Activated T-helper 1 cell treated with anti-CD3 and anti-CD28 coated beads, Interleukin-12 subunit alpha, Interleukin-12 subunit beta, Interleukin-2, Interleukin-4 antibody, amounts not matched to agents 30 ng/mL and 10 ng/mL and 1 ng/mL, durations not matched to agents 14 hours and 24 hours and 36 hours (primary cell): Measurements from ENCODE around the gene PADI2. TPM values are rescaled to one million over a fixed set of nuclear protein-coding genes. Genes with fewer than 3 reads are reported as not detected.

Experiments
- DNase-seq: peaks from one replicate; pipeline ENCODE4 v3.0.0; 2021; ENCODE audit warnings: low spot score
- H3K27ac Mint-ChIP-seq: one replicate; pipeline ENCODE4 v1.8.0; 2021; ENCODE audit warnings: mild to moderate bottlenecking, mixed read lengths
- H3K27me3 Mint-ChIP-seq: one replicate; pipeline ENCODE4 v1.8.0; 2022; ENCODE audit warnings: mild to moderate bottlenecking, moderate library complexity, mixed read lengths; ENCODE audit not compliant: insufficient read depth
- H3K36me3 Mint-ChIP-seq: one replicate; pipeline ENCODE4 v1.8.0; 2021; ENCODE audit warnings: low read depth, mixed read lengths
- H3K4me1 Mint-ChIP-seq: one replicate; pipeline ENCODE4 v1.8.0; 2021; ENCODE audit warnings: low read depth, mixed read lengths
- H3K4me3 Mint-ChIP-seq: one replicate; pipeline ENCODE4 v1.8.0; 2021; ENCODE audit warnings: mild to moderate bottlenecking, moderate library complexity, mixed read lengths
- H3K9me3 Mint-ChIP-seq: one replicate; pipeline ENCODE4 v1.8.0; 2021; ENCODE audit warnings: mixed read lengths
- intact Hi-C: fragments of 100-400 bp; cut with micrococcal nuclease; formaldehyde crosslinking; loops from one replicate; pipeline ENCODE4 v1.15.1; 2024
- total RNA-seq: library from RNA; stranded (reverse); gene quantifications from 2 replicates; pipeline ENCODE4 v1.2.3, GENCODE V29; 2022

The PADI2 gene
- total RNA-seq, 1 donor from 2014 or later, result not detected

DNA sequence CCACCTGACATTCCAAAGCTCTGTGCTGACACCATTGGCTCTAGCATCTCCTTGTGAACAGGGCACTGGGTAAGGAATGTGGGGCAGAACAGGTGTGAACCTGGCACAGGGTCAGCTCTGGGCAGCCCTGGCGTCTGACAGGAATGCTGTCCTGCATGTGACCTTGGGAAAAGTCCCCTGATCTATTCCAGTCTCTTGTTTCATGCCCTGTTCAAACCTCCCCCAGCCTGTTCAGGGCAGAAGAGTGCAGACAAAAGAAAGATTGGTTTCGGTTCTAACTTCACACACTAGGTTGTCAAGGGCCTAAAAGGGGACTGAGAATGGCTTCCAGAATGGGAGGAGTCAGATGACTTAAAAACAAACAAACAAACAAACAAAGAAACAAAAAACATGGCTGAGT is 37.8 kb downstream of the PADI2 start:
- Mint-ChIP-seq H3K4me3 (no peak overlapping the region), H3K27ac (no peak overlapping the region), H3K36me3 (no peaks in the 10 kb centered on the region), H3K4me1 (no peaks in the 10 kb centered on the region), H3K27me3 (no peaks in the 10 kb centered on the region), H3K9me3 (no peaks in the 10 kb centered on the region)
- intact Hi-C loops, result no loop called here
- DNase-seq, result no peak

DNA sequence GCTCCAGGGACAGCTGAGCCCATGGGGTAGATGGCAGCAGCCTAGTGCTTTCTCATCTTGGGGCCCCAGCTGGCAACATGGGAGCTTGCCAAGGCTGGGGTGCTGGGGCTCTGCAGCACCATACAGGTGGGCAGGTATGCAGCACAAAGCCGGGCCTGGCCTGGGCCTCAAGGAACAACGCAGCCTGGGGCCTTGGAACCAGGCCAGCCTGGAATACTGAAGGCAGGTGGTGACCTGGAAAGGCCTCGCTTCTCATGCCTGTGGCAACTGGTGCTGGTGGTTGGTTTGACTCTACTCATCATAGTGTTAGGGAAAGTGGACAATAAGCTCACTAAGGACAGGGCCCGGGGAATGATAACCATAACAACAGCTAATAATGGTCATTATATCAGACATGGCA is 38.4 kb downstream of the PADI2 start:
- no peaks in the 10 kb centered on the region for H3K4me1 Mint-ChIP-seq
- intact Hi-C loops, result no loop called here
- no peaks in the 10 kb centered on the region for H3K36me3 Mint-ChIP-seq
- no peak for DNase-seq
- H3K27ac Mint-ChIP-seq, result no peak overlapping the region
- H3K4me3 Mint-ChIP-seq, result no peak overlapping the region
- peaks cover under 1% of the 10 kb centered on the region for H3K27me3 Mint-ChIP-seq
- no peaks in the 10 kb centered on the region for H3K9me3 Mint-ChIP-seq

DNA sequence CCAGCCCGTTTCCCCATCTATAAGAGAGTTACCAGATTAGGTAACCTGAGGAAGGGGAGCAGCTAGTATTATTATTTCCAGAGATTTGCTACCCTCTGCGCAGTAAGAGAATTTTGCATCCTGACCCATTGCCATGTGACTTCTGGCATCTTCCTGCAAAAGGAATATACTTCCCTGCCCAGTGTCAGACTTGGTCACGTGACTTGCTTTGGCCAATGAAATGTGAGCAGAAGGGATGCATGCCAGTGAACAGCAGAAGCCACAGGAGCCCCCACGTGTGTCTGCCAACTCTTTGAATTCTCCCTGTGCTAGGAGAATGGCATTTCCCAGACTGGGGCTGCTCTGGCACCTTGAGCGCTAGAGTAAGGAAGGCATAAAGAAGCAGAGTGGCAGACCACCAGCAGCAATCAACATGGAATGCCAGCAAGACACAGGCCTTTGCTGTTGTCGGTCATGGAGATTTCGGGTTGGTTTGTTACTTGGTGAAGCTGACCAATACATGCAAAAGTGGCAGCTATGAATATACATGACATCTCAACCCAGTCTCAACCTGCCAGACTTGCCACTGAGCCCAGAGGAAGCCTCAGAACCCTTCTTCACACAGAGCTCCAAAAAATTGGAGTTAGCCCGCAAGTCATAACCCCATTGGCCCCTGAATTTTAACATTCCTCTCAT is 39.0 kb downstream of the PADI2 start:
- peaks cover 5% of the 10 kb centered on the region for H3K27me3 Mint-ChIP-seq
- H3K36me3 Mint-ChIP-seq, result no peaks in the 10 kb centered on the region
- H3K4me3 Mint-ChIP-seq, result no peak overlapping the region
- H3K9me3 Mint-ChIP-seq, result no peaks in the 10 kb centered on the region
- H3K4me1 Mint-ChIP-seq, result no peaks in the 10 kb centered on the region
- no peak overlapping the region for H3K27ac Mint-ChIP-seq
- intact Hi-C loops, result no loop called here
- no peak for DNase-seq

- Mint-ChIP-seq H3K27ac (no peak overlapping the region), H3K9me3 (no peaks in the 10 kb centered on the region), H3K36me3 (no peaks in the 10 kb centered on the region), H3K4me3 (no peak overlapping the region), H3K27me3 (peaks cover 5% of the 10 kb centered on the region), H3K4me1 (no peaks in the 10 kb centered on the region)
- intact Hi-C loops, result no loop called here
- no peak for DNase-seq
These were observed 40.0 kb downstream of the PADI2 start for GRCh38 chr1:17078991-17079868.

- H3K4me1 Mint-ChIP-seq, result no peaks in the 10 kb centered on the region
- peaks cover 5% of the 10 kb centered on the region for H3K27me3 Mint-ChIP-seq
- H3K27ac Mint-ChIP-seq, result no peak overlapping the region
- intact Hi-C loops, result loop anchor here (1.0 kb wide), 2 partner anchors 16 to 124 kb away; no protein-coding TSS in a partner anchor
- H3K36me3 Mint-ChIP-seq, result no peaks in the 10 kb centered on the region
- no peaks in the 10 kb centered on the region for H3K9me3 Mint-ChIP-seq
- no peak for DNase-seq
- no peak overlapping the region for H3K4me3 Mint-ChIP-seq
These were observed 43.6 kb downstream of the PADI2 start for GRCh38 chr1:17075470-17076255.

DNA sequence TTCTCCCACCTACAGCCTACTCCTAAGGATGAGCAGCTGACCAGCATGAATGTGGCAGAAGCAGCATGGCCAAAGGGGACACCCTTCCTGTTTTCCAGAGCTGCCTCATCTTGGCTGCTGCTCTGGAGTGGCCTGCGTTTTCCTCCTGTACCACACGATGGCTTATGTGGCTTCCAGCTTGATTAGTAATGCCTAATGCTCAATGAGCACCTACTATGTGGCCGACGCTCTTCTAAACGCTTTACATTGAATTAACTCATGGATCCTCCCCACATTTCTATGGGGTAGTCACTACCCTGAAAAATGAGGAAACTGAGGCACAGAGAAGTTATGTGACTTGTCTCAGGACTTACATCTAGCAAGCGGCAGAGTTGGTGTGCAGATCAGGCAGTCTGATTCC is 47.5 kb downstream of the PADI2 start:
- no peaks in the 10 kb centered on the region for H3K36me3 Mint-ChIP-seq
- H3K27me3 Mint-ChIP-seq, result peaks cover 7% of the 10 kb centered on the region
- H3K4me3 Mint-ChIP-seq, result no peak overlapping the region
- no peaks in the 10 kb centered on the region for H3K9me3 Mint-ChIP-seq
- H3K4me1 Mint-ChIP-seq, result no peaks in the 10 kb centered on the region
- no peak overlapping the region for H3K27ac Mint-ChIP-seq
- DNase-seq, result no peak
- intact Hi-C loops, result no loop called here

- intact Hi-C loops, result no loop called here
- Mint-ChIP-seq H3K27ac (no peak overlapping the region), H3K4me3 (no peak overlapping the region), H3K36me3 (no peaks in the 10 kb centered on the region), H3K9me3 (no peaks in the 10 kb centered on the region), H3K27me3 (peaks cover 2% of the 10 kb centered on the region), H3K4me1 (no peaks in the 10 kb centered on the region)
- no peak for DNase-seq
These were observed 49.1 kb downstream of the PADI2 start for GRCh38 chr1:17070163-17070525.

DNA sequence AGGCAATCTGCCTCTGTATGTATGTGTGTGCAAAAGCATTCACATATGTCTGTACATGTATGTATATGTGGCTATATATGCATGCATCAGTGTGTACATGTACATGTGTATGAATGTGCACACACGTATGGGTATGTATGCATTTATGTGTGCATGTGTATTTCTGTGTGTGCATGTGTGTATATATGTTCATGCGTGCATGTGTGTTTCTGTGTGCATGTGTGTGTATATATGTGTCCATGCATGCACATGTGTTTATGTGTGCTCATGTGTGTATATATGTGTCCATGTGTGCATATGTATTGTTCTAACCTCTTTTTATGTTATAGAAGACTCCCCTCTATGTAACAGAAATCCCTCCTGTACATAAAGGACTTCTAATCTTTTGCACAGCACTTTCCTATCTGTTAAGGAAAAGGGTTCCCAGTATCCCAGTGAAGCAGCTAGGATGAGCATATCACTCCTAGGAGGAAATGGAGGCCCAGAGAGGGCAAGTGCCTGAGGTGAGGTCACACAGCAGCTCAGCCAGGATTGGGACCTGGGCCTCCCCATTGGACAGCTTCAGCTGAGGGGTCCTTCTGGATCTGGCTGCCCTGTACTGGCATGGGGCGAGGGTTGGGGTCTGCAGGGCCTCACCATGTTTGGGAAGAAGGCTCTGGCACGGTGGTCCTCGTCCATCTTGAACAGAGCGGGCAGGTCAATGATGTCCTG is 49.6 kb downstream of the PADI2 start:
- Mint-ChIP-seq H3K4me1 (no peaks in the 10 kb centered on the region), H3K27me3 (peaks cover 2% of the 10 kb centered on the region), H3K4me3 (no peak overlapping the region), H3K27ac (no peak overlapping the region), H3K36me3 (no peaks in the 10 kb centered on the region), H3K9me3 (no peaks in the 10 kb centered on the region)
- intact Hi-C loops, result no loop called here
- DNase-seq, result no peak

- Mint-ChIP-seq H3K4me1 (no peaks in the 10 kb centered on the region), H3K27me3 (peaks cover 2% of the 10 kb centered on the region), H3K9me3 (peaks cover 4% of the 10 kb centered on the region), H3K36me3 (no peaks in the 10 kb centered on the region), H3K4me3 (no peak overlapping the region), H3K27ac (no peak overlapping the region)
- DNase-seq, result no peak
- intact Hi-C loops, result no loop called here
These were observed 50.5 kb downstream of the PADI2 start for GRCh38 chr1:17068789-17069188.

DNA sequence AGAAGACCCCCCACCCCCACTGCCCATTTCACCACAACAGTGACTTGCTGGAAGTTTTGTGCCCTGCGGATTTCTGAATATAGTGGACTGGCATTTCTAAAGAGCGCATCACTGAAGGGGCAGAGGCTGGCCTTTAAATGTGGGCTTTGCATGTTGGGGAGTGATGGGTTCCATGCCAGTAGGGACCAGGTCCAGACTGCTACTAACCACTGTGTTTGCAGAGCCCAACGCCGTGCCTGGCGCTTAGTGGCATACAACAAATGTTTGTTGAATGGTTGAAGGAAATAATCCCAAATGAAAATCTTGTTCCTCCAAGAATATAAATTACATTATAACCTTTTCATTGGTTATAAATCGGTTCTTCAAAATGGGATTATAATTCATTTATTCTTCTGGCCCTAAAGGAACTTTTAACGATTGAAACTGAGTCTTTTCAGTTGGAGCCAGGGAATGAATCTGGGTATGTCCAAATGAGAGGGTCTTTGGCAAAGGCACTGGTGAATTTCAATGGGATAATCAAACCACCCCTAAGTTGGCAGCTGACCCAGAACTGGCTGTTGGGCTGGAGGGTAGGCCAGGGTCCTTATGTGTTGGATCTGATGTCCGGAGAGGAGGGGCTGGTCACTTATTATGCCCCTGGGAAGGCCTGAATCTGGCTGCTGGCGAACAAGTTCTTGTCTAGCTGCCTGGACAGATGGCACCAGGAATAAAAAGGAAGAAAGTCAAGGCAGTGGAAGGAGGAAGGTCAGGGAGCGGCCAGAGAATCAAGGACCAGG is 51.6 kb downstream of the PADI2 start:
- H3K27ac Mint-ChIP-seq, result no peak overlapping the region
- no peak for DNase-seq
- peaks cover 4% of the 10 kb centered on the region for H3K27me3 Mint-ChIP-seq
- H3K4me3 Mint-ChIP-seq, result no peak overlapping the region
- no peaks in the 10 kb centered on the region for H3K4me1 Mint-ChIP-seq
- H3K9me3 Mint-ChIP-seq, result peaks cover 4% of the 10 kb centered on the region
- intact Hi-C loops, result no loop called here
- no peaks in the 10 kb centered on the region for H3K36me3 Mint-ChIP-seq

- Mint-ChIP-seq H3K4me3 (no peak overlapping the region), H3K27me3 (peaks cover 7% of the 10 kb centered on the region), H3K4me1 (no peaks in the 10 kb centered on the region), H3K36me3 (no peaks in the 10 kb centered on the region), H3K9me3 (peaks cover 4% of the 10 kb centered on the region), H3K27ac (no peak overlapping the region)
- DNase-seq, result no peak
- intact Hi-C loops, result no loop called here
These were observed 52.2 kb downstream of the PADI2 start for GRCh38 chr1:17067069-17067426.
